AG09319 (cell line): Measurements from ENCODE around the gene AUP1.

ENCODE experiments used
- DNase-seq: peaks from one replicate; pipeline ENCODE4 v3.0.0-alpha.2; 2010; ENCODE audit warnings: low read depth; ENCODE audit errors: extremely low read depth
- CTCF ChIP-seq: IDR thresholded peaks from 2 replicates; pipeline ENCODE4 v1.5.1; 2011; ENCODE audit warnings: low read depth, mild to moderate bottlenecking, inconsistent platforms, low read length, moderate library complexity

AUP1 gene

DNA sequence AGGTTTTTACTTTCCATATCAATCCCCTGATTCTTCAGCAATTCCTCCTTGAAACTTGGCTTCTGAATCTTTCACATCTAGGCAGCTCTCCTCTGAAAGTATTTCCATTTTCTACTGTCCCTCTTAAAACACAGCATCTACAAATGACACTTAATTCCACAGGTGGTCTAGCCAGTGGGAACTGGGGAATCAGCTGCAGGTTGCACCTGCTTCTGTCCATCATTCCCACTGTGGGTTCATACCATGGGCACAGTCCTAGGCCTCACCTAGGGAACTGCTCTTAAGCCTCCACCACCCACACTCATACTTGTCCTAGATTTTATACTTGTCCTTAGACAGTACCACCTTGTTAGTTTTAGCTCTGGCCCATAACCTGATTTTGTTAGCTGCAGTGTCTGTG is 22.0 kb upstream of the AUP1 start:
- TF ChIP-seq CTCF = no peak
- DNase-seq = no peak

DNA sequence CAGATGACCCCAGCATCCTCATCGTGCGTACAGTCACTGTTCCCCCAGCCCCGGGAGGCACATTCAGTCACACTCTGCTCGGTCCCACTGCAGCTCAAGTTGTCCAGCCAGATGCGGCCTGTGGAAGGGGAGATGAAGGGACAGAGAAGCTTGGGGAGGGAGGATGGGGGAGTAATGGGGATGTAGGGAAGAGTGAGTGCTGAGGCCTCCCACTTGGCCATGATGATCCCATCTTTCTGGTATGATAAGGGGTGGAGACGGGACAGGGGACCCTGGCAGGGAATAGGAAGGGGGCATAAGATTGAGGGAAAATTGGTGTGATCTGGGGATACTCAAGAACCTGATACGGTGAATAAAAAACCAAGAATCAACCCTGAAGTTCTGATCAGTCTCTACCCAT is 20.7 kb upstream of the AUP1 start:
- no peak for TF ChIP-seq CTCF

GRCh38 chr2:74548900-74549826 is 19.7 kb upstream of the AUP1 start:
- no peak for TF ChIP-seq CTCF
- DNase-seq = no peak

More for the DNA sequence above, 20.7 kb upstream of the AUP1 start:
- DNase-seq = no peak

DNA sequence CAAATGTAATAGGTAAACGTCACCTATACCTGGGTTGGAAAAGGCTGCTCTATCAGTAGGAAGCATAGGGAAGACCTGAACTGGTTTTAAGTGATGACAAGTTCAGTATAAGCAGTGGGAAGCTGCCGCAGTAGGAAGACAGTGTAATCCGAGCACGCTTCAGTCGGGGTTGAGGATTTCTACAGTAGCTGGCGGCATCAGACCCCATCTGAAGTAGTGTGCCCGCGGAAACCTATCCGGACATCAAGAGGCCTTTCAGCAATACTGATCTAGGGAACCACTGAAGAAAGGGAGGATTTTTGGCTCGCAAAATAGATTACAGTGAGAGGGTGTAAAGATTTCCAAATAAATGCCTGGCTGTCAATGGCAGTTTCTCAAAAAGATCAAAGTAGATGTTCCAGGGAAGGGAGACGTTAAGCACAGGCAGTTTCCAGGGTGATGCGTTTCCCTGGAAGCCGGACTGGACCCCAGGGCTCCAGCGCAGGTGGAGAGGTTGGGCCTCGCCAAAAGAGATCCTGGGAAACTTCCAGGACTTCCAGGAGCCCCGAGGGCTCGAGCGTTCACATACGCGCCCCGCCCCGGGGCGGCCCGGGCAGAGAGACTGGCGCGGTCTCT is 18.9 kb upstream of the AUP1 start:
- no peak for DNase-seq
- TF ChIP-seq CTCF = no peak

DNA sequence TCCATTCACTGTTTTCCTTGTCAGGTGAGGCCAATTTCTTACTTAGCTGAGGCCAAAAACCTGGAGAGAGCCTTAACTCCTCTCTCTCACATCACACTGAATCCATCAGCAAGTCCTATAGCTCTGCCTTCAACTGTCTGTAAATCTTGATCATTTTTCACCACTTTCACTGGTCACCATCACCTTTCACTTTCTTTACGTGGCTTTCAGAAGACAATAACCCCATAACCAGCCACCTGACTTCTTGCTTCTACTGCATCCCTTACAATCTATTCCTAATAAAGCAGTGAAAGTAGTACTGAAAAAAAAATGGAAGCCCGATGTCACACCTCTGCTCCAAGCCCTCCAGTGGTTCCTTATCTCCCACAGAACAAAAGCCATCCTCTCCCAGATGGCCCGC is 16.5 kb upstream of the AUP1 start:
- TF ChIP-seq CTCF = no peak
- DNase-seq = no peak

DNA sequence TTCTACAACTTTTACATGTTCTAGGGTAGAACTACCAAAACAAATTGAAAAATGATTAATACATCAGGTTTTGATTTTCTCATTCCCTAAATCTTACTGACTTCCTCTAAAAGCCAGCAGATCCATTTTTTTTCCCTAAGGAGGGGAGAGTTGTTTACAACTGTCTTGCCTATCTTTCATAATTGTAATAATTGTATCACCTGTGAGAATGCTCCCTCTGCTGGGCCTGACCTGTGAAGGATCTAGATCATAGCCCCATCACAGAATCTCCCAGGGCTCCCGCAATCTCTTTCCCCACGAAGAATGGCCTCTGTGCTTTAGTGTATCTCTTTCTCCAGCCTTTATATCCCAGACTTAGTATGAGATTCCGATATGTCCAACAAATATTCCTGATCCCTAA is 15.1 kb upstream of the AUP1 start:
- no peak for DNase-seq
- no peak for TF ChIP-seq CTCF

DNA sequence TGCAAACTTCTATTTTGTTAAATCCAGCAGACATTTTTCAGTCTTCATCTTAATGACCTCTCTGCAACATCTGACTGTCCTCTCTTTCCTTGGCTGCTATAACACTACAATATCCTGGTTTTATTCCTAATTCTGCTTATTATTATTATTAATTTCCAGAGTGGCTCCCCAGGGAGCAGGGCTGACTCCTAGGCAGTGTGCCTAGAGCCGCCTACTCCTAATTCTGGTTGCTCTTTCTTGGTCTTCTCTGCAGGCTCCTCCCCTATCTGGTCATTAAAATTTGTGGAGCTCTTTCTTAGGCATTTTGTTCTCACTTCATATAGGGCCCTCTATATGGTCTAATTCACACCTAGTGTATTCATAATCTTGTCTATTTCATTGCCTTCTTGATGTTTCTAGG is 13.5 kb upstream of the AUP1 start:
- DNase-seq = no peak
- no peak for TF ChIP-seq CTCF
